K562 (cell line): ENCODE data around the gene MLLT6. TPM values are rescaled to one million over a fixed set of nuclear protein-coding genes. Genes with fewer than 3 reads are reported as not detected.

ENCODE experiments used
- ARID2 ChIP-seq: fragments of 450-650 bp; IDR thresholded peaks from 2 replicates; pipeline ENCODE4 v1.6.1; 2017; ENCODE audit warnings: antibody characterized with exemption, mild to moderate bottlenecking
- ATF7 ChIP-seq: fragments of 450-650 bp; IDR thresholded peaks from 2 replicates; pipeline ENCODE4 v1.7.1; 2014; ENCODE audit warnings: mild to moderate bottlenecking, moderate library complexity
- BRF1 ChIP-seq: IDR thresholded peaks from 3 replicates; pipeline ENCODE4 v1.6.1; 2011; ENCODE audit warnings: borderline replicate concordance, mild to moderate bottlenecking; ENCODE audit not compliant: insufficient read length; ENCODE audit errors: extremely low read depth
- EP400 ChIP-seq: fragments of 450-650 bp; IDR thresholded peaks from 2 replicates; pipeline ENCODE4 v1.6.1; 2017; ENCODE audit warnings: antibody characterized with exemption, mild to moderate bottlenecking, moderate library complexity
- FOXK2 ChIP-seq, 2 experiments: fragments of 450-650 bp; IDR thresholded peaks in 1 of 2; conservative IDR thresholded peaks in 1 of 2; 2 replicates each; pipeline ENCODE4 v1.6.1; 2016; ENCODE audit warnings: low read depth in 2 of 2, mild to moderate bottlenecking in 1 of 2
- FOXP1 ChIP-seq: sonication (generic); formaldehyde crosslinking; IDR thresholded peaks from 2 replicates; pipeline ENCODE4 v1.8.0; 2022; ENCODE audit warnings: mild to moderate bottlenecking, missing genetic modification reagents
- HDAC1 ChIP-seq, 2 experiments: fragments of 450-650 bp; IDR thresholded peaks; 2 replicates each; pipeline ENCODE4 v1.6.1; 2016 to 2017; ENCODE audit warnings: inconsistent platforms in 1 of 2, mild to moderate bottlenecking in 1 of 2, moderate library complexity in 1 of 2
- KLF13 ChIP-seq: fragments of 450-650 bp; IDR thresholded peaks from 2 replicates; pipeline ENCODE4 v1.6.1; 2016; ENCODE audit warnings: missing genetic modification characterization, low read depth, mild to moderate bottlenecking, missing compliant biosample characterization, moderate library complexity, borderline replicate concordance
- MCM7 ChIP-seq, 2 experiments: fragments of 450-650 bp; IDR thresholded peaks; 2 replicates each; pipeline ENCODE4 v1.6.1; 2016 to 2018
- MYC ChIP-seq, 2 experiments: fragments of 250-450 bp in 1 of 2; sonication (Bioruptor Pico) in 1 of 2; IDR thresholded peaks; 2 replicates each; pipeline versions ENCODE4 v1.5.1 to v1.6.1; 2012 to 2021; ENCODE audit warnings: low read depth in 2 of 2, borderline replicate concordance in 1 of 2, improper control_type of control experiment in 1 of 2, low read length in 1 of 2, mild to moderate bottlenecking in 1 of 2, moderate library complexity in 1 of 2
- PTRF ChIP-seq: fragments of 450-650 bp; IDR thresholded peaks from 2 replicates; pipeline ENCODE4 v1.6.1; 2016; ENCODE audit warnings: mild to moderate bottlenecking, missing genetic modification characterization, missing compliant biosample characterization
- RAD21 ChIP-seq, 2 experiments: fragments of 250-450 bp in 1 of 2; fragments of 450-650 bp in 1 of 2; sonication (Bioruptor Pico) in 1 of 2; formaldehyde crosslinking in 1 of 2; IDR thresholded peaks in 1 of 2; conservative IDR thresholded peaks in 1 of 2; 2 replicates each; pipeline versions ENCODE4 v1.4.0 to v1.8.0; 2020 to 2022; ENCODE audit warnings: mild to moderate bottlenecking in 2 of 2, moderate library complexity in 1 of 2
- RB1 ChIP-seq: fragments of 450-650 bp; IDR thresholded peaks from 2 replicates; pipeline ENCODE4 v1.6.1; 2017; ENCODE audit warnings: low read depth, mild to moderate bottlenecking
- RBM25 ChIP-seq: fragments of 200-400 bp; formaldehyde crosslinking; IDR thresholded peaks from 2 replicates; pipeline ENCODE4 v1.6.1; 2018; ENCODE audit warnings: low read length, low read depth, moderate library complexity; ENCODE audit not compliant: severe bottlenecking
- SRSF9 ChIP-seq: fragments of 200-400 bp; formaldehyde crosslinking; IDR thresholded peaks from 2 replicates; pipeline ENCODE4 v1.6.1; 2017; ENCODE audit warnings: low read depth, low read length, borderline replicate concordance
- STAG1 ChIP-seq: sonication (generic); formaldehyde crosslinking; IDR thresholded peaks from 2 replicates; pipeline ENCODE4 v1.5.0; 2020; ENCODE audit warnings: missing genetic modification reagents, borderline replicate concordance
- TBL1XR1 ChIP-seq, 2 experiments: IDR thresholded peaks; 2 replicates each; pipeline ENCODE4 v1.6.1; 2012; ENCODE audit warnings: improper control_type of control experiment in 2 of 2, low read length in 2 of 2, mild to moderate bottlenecking in 1 of 2
- TEAD1 ChIP-seq, 2 experiments: fragments of 450-650 bp in 1 of 2; sonication (generic) in 1 of 2; formaldehyde crosslinking; IDR thresholded peaks; 2 replicates each; pipeline versions ENCODE4 v1.4.0 to v1.8.0; 2020 to 2022; ENCODE audit warnings: mild to moderate bottlenecking in 2 of 2, missing genetic modification reagents in 1 of 2
- ZKSCAN1 ChIP-seq: fragments of 150-350 bp; IDR thresholded peaks from 2 replicates; pipeline ENCODE4 v1.6.1; 2016; ENCODE audit warnings: low read depth, low read length
- ZNF444 ChIP-seq: fragments of 250-450 bp; sonication (Bioruptor Pico); IDR thresholded peaks from 2 replicates; pipeline ENCODE4 v1.4.0; 2020; ENCODE audit warnings: mild to moderate bottlenecking, moderate library complexity
- ZNF764 ChIP-seq: fragments of 250-450 bp; sonication (Bioruptor Pico); IDR thresholded peaks from 2 replicates; pipeline ENCODE4 v1.4.0; 2020; ENCODE audit warnings: low read depth, mild to moderate bottlenecking, moderate library complexity
- polyA plus RNA-seq, 8 experiments: library from polyadenylated mRNA; depleted of rRNA in 4 of 8; stranded (reverse) in 5 of 8; unstranded in 3 of 8; fragments of >200 nt; fragmentation: Nextera tagmentation in 2 of 8; fragmentation: Illumina TruSeq in 1 of 8; extraction: Ambion mirVana in 2 of 8; extraction: Trizol in 1 of 8; gene quantifications; 2 replicates each; pipeline versions ENCODE4 v1.2.1 to v1.2.3, GENCODE V29; 2011 to 2014; ENCODE audit warnings: inconsistent platforms in 1 of 8, missing spikeins in 1 of 8
- total RNA-seq, 7 experiments: library from RNA; depleted of rRNA in 6 of 7; stranded (reverse); fragments of >200 nt in 6 of 7; fragmentation: Illumina TruSeq in 2 of 7; extraction: Trizol in 2 of 7; gene quantifications; 2 replicates each; pipeline versions ENCODE4 v1.2.1 to v1.2.3, GENCODE V29; 2011 to 2021; ENCODE audit warnings: low replicate concordance in 1 of 7
- TF ChIP-seq, protein P1 (sequence below), 2 experiments: fragments of 450-650 bp; conservative IDR thresholded peaks; 2 replicates each; pipeline ENCODE4 v1.6.1; 2017; ENCODE audit warnings: mild to moderate bottlenecking in 2 of 2, moderate library complexity in 2 of 2
- TF ChIP-seq, protein P2 (sequence below): fragments of 450-650 bp; IDR thresholded peaks from 2 replicates; pipeline ENCODE4 v1.6.1; 2016
- TF ChIP-seq, protein P3 (sequence below): fragments of 450-650 bp; formaldehyde crosslinking; IDR thresholded peaks from 2 replicates; pipeline ENCODE4 v1.4.0; 2020; ENCODE audit warnings: mild to moderate bottlenecking, moderate library complexity

MLLT6 gene
- total and polyA plus RNA-seq, 9 of the 15 experiments (the other 6 are each of a cell fraction or from before 2014, with no cell fraction given), result 3.1 to 71.7 (median 30.0) TPM

DNA sequence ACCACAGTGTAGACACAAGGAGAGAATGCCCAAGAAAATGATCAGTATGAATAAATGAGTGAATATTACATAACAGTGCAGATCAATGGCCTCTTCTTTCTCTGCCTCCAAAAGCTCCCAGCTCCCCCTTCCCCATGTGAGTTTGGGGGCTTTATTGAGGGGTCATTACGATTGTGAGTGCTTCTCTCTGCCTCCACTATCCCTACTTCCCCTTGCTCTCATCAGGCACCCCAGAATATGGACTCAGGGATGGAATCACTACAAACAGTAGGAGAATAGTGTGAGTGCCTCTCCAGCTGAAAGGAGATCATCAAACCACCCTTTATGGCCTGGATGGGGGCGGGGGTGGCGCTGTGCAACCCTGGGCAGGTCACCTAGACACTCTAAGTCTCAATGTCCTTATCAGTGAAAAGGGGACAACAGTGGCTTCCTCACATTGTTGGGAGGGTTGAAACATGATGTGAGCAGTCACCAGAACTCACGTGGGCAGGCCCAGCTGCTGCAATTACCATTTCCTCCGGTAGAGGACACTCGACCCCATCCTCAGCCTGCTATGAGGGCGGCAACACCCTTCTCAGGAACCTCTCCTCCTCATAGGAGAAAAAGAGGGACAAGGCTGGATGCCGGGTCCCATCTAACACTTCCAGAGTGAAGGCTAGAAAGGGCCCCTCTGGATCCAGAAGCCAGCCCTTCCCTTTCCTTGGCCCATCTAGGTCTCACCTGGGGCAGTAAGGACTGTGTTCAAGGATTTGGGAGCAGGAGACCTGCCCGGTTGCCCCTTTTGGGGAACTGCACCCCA is 28.2 kb upstream of the MLLT6 start (continued):
- TF ChIP-seq RB1, result peak; percentile 69; the same call in 1 of the 2 replicates
- peak; percentile 7 for TF ChIP-seq RBM25
- TF ChIP-seq, protein P1, sequence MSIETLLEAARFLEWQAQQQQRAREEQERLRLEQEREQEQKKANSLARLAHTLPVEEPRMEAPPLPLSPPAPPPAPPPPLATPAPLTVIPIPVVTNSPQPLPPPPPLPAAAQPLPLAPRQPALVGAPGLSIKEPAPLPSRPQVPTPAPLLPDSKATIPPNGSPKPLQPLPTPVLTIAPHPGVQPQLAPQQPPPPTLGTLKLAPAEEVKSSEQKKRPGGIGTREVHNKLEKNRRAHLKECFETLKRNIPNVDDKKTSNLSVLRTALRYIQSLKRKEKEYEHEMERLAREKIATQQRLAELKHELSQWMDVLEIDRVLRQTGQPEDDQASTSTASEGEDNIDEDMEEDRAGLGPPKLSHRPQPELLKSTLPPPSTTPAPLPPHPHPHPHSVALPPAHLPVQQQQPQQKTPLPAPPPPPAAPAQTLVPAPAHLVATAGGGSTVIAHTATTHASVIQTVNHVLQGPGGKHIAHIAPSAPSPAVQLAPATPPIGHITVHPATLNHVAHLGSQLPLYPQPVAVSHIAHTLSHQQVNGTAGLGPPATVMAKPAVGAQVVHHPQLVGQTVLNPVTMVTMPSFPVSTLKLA (conservative IDR thresholded peaks at IDR 0.05), result peak; percentile 84 to 91
- peak; percentile 90 to 96 for TF ChIP-seq RAD21 (CRISPR knock-in tag; conservative IDR thresholded peaks at IDR 0.05 in 1 of 2, IDR thresholded peaks at IDR 0.05 in 1 of 2)
- no peak for TF ChIP-seq BRF1
- TF ChIP-seq FOXK2 (conservative IDR thresholded peaks at IDR 0.05 in 1 of 2, IDR thresholded peaks at IDR 0.05 in 1 of 2; ENCODE audit: low read depth in 2 of 2), result peak; percentile 68 to 76; a peak in 2 of 4 replicates
- peak in 1 of 2 experiments; percentile 56; a peak in 2 of 4 replicates for TF ChIP-seq HDAC1 (IDR thresholded peaks at IDR 0.05)
- TF ChIP-seq MYC (IDR thresholded peaks at IDR 0.05; ENCODE audit: low read depth, low read length), result peak; percentile 92
- no peak for TF ChIP-seq MYC (CRISPR knock-in tag; IDR thresholded peaks at IDR 0.05; ENCODE audit: borderline replicate concordance, low read depth)
- 0 out of 2 replicates have a peak, but pooled peaks have one; percentile 28 for TF ChIP-seq FOXP1 (CRISPR knock-in tag)
- TF ChIP-seq TBL1XR1 (IDR thresholded peaks at IDR 0.05; ENCODE audit: low read length in 2 of 2), result no peak
- TF ChIP-seq ZNF444, result no peak
- peak; percentile 67 for TF ChIP-seq ATF7
- TF ChIP-seq, protein P2, sequence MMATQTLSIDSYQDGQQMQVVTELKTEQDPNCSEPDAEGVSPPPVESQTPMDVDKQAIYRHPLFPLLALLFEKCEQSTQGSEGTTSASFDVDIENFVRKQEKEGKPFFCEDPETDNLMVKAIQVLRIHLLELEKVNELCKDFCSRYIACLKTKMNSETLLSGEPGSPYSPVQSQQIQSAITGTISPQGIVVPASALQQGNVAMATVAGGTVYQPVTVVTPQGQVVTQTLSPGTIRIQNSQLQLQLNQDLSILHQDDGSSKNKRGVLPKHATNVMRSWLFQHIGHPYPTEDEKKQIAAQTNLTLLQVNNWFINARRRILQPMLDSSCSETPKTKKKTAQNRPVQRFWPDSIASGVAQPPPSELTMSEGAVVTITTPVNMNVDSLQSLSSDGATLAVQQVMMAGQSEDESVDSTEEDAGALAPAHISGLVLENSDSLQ, result peak; percentile 27
- peak; percentile 57 for TF ChIP-seq EP400
- TF ChIP-seq PTRF, result no peak
- TF ChIP-seq ZNF764 (CRISPR knock-in tag), result no peak
- peak; percentile 37; the same call in 1 of the 2 replicates for TF ChIP-seq STAG1
- TF ChIP-seq, protein P3, sequence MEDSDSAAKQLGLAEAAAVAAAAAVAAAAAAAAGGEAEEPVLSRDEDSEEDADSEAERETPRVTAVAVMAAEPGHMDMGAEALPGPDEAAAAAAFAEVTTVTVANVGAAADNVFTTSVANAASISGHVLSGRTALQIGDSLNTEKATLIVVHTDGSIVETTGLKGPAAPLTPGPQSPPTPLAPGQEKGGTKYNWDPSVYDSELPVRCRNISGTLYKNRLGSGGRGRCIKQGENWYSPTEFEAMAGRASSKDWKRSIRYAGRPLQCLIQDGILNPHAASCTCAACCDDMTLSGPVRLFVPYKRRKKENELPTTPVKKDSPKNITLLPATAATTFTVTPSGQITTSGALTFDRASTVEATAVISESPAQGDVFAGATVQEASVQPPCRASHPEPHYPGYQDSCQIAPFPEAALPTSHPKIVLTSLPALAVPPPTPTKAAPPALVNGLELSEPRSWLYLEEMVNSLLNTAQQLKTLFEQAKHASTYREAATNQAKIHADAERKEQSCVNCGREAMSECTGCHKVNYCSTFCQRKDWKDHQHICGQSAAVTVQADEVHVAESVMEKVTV, result peak; percentile 89
- no peak for TF ChIP-seq SRSF9
- TF ChIP-seq MCM7 (IDR thresholded peaks at IDR 0.05), result no peak
- TF ChIP-seq ZKSCAN1, result peak; percentile 68
- peak; percentile 24; the same call in 1 of the 2 replicates for TF ChIP-seq KLF13 (tag)
- peak; percentile 81 to 96 for TF ChIP-seq TEAD1 (CRISPR knock-in tag; IDR thresholded peaks at IDR 0.05)
- 0 out of 2 replicates have a peak, but pooled peaks have one; percentile 32 for TF ChIP-seq ARID2
